Measurements from ENCODE around the gene PBX1.
"Not testable (repeated sequence)": the region's sequence is repeated elsewhere in the genome, so short reads cannot be mapped to it uniquely, and the experiment has no call there.

The PBX1 gene

DNA sequence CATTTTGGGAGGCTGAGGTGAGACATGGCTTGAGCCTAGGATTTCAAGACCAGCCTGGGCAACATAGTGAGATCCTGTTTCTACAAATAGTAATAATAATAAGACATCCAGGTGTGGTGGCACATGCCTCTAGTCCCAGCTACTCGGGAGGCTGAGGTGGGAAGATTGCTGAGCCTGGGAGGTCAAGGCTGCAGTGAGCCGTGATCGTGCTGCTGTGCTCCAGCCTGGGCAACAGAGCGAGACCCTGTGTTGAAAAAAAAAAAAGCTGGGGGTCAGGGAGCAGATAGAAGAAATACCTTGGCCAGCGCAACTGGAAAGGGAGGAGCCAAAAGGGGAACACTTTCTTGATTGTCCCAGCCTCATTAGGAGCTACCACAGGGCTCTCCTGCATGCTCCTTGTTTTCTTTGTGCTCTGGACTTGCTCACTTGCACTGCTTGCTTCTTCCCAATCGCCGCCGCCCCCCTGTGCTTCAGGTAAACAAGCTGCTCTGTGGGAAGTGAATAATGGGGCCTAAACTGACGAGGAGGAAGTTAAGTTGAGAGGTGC lies 31.1 kb downstream of the PBX1 start:
- DNase-seq (ENCODE audit: low read depth): no peak

DNA sequence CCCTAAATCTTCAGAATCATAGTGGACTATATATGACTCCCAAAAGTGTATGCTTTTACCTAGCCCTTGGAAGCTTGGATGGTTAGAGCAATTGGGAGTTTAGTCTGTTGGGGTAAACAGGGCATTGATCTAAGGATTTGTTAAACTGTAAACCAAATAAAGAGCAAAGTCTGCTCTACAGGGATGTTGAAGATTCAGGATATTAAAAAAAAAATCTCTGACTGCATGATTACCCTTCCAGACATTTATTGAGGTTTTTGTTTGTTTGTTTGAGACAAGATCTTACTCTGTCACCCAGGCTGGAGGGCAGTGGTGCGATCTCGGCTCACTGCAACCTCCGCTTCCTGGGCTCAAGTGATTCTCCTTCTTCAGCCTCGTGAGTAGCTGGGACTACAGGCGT lies 31.6 kb downstream of the PBX1 start:
- DNase-seq (ENCODE audit: low read depth): no peak

DNA sequence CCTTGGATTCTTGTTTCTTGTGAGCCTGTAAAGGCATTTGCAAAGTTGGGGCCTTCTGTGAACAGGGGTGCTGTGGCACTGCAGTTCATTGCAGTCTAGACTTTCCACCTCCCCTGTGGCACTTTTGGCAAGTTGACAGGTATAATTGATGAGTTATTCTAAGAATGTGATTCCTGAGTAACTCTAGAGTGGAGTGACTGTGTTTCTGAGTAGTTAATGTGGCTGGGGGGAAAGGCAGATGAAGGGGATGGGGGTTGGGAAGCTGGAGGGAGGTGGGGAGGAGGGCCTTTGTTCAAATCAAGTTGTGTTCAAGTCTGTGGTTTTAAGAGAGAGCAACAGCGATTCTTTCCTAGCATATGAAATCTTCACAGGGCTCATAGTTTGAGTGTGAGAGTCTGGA lies 32.9 kb downstream of the PBX1 start:
- DNase-seq (ENCODE audit: low read depth): peak; percentile 53

DNA sequence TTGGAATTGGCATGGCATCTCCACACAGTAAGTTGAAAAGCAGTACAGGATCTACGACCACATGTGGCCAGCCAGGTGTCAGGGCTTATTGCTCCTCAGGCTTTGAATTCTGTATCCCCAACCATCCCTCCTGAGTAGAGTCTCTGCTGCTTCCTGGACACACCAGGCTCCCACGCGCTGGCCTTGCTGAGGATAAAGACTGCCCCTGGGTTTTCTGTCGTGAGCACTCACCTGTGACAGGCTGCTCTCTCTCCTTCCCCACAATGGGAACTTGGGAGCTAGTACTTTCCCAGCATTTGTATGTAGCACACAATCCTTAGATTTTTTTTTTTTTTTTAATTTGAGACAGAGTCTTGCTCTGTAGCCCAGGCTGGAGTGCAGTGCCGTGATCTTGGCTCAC lies 33.6 kb downstream of the PBX1 start:
- DNase-seq (ENCODE audit: low read depth): no peak

DNA sequence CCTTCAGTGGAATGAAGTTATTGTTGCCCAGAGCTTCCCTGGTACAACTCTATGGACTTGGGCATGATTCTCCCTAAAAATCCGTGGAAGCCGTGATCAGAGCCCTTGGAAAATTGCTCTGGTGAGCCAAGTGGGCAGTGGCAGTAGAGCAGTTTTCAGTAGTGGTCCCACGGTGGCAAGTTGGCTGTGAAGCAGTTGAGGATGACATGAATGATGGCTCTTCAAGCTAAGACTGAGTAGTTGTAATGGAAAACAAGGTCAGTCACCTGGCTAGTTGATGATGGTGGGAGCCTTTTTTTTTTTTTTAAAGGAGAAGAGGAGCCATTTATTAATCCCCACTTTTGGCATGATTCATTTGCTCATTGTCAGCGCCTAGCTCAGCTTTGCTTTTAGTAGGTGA lies 36.2 kb downstream of the PBX1 start:
- no peak for DNase-seq (ENCODE audit: low read depth)

DNA sequence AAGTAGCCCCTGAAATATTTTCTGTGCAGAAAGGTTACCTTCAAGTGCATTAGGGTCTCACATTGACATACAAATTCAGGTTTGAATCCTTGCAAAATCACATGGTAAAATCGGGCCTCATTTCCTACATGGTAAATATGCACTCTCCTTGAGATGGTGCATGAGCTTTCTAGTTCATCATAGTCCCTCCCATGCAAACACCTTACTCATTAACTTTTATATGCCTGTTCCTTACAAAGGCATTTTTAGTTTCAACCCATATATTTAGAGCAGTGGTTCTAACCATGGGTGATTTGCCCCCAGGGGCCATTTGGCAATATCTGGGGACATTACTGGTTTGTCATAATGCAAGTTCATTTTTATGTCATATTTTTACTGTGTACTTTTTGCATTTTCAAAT lies 37.2 kb downstream of the PBX1 start:
- DNase-seq (ENCODE audit: low read depth): no peak

DNA sequence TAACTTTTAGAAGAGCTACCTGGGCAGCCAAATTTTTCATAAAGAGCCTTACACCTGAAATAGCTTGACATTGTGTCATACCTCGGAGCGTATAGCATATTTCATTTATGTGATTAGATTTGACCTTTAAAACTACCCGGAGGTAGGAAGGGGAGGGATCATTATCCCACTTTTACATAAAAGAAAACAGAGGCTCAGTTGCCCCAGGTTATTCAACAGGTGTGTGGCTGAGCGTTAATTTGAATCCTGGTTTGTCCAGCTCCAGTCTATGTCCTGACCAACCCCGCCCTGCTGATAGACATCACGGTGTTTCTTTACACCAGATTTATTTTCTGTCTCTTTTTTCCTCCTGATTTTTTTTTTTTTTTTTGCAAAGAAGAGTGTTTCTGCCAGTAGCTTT lies 39.7 kb downstream of the PBX1 start:
- no peak for DNase-seq (ENCODE audit: low read depth)

DNA sequence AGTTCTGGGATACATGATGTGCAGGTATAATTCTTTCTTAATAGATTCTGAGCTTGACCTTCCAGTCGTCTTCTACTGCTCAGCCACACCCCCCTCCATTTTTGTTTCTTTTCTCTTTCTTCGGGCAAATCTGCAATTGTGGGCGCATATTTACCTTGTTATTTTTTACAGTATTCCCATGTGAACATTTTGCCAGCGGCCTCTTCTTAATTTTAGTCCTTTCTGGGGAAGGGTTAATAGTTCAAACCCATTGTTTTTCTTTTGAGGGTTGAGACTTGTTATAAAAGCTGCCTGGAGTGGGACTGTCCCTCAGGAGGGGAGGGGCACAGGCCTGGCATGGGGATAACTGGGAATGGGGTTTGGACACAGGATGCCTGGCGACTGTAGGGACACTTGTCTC lies 40.3 kb downstream of the PBX1 start:
- DNase-seq (ENCODE audit: low read depth): no peak

DNA sequence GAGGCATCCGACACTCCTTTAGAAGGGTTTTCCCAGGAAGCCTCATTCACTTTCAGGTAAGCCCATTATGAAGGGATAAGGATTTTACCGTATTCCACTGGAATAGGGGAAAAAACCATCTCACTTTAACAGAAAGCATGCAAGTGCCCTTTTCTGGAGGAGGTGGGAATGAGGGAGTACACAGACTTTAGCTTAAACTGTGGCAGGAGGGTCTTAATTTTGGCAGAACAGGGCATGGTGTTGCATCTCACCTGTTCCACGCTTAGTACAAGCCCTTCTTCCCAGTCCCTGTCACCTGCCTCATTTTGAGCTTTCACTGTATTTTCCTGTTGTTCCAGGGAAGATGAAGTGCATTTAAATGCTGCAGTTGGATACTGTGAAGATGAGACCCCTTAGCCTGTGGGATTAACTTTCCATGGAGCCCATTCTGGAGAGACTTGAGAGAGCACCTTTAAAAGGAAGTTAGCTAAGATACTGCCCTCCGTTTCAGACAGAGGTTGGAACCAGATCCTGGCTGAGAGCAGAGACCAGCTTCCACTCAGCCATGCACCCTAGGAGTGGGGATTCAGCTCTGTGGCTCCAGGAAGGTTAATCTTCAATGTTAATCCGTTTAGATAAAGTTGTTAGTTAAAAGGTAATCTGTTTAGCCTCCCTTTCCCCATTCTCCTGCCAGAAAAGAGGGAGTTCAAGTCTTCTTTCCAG lies 42.6 kb downstream of the PBX1 start:
- DNase-seq (ENCODE audit: low read depth): no peak

DNA sequence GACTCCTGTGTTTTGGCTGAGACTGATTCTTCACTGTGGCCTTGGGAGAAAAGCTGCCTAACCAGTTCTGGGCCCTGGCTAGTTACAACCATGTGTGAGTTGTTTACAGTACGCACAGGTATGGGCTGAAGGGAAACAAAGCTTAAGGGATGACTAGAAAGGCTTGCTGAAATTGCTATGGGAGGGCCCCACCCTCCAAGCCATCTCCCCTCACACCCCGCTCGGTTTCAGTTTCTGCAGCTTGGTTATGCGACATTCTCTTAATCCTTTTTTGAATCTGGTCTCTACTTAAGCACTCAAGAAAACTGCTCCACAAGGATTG lies 43.1 kb downstream of the PBX1 start:
- no peak for DNase-seq (ENCODE audit: low read depth)

DNA sequence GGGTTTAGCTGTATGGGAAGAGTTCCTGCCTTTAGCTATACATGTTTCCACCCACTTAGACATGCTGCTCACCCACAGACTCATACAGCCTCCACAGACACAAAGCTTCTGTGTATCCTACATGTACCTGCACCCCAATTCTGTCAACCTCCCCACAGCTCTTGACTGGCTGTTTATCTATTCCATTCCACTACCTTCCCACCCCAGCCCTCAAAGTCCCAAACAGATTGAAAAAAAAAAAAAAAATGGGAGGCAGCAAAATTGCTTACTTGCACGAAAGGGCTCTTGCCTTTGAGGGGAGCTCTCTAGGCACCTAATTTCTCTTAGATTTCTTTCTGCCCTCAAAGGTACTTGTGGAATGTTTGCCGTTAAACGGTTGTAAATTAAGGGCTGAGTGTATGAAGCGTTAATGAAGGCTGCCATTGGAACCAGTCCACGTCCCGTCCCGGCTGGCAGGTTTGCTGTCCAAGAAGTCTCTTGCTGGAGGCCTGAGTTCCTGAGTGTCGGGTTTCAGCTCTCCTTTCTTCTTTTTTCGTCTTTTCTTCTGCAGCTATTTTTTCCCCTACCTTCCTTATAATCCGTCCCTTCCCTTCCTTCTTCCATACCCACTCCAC lies 43.6 kb downstream of the PBX1 start:
- DNase-seq (ENCODE audit: low read depth): peak; percentile 70

DNA sequence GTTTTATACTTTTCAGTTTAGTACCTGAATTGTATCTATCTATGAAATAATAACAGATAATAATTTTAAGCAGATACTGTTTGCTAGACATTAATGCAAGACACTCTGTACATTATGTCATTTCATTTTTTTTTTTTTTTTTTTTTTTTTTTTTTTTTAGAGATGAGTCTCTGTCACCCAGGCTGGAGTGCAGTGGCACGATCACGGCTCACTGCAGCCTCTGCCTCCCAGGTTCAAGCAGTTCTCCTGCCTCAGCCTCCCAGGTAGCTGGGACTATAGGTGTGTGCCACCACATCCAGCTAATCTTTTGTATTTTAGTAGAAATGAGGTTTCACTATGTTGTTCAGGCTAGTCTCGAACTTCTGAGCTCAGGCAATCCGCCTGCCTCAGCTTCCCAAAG lies 44.8 kb downstream of the PBX1 start:
- not testable (repeated sequence) for DNase-seq (ENCODE audit: low read depth)

DNA sequence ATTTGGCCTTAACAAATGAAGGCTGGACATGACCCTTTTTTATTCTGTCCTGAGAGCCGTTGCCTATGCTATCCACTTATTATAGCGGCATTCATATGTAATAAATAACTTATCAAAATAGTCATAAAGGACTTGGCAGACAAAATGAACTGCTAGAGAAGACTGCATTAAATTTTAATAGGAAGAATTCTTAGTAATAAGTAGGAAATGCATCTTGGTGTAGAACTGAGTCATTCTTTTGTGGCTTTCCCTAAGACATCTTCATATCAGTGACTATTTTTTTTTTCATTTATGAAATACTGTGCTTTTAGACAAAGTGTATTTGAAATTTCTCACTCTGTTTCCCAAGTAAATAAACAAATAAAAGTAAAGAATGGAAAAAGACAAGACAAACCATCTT lies 45.6 kb downstream of the PBX1 start:
- peak; percentile 75 for DNase-seq (ENCODE audit: low read depth)

DNA sequence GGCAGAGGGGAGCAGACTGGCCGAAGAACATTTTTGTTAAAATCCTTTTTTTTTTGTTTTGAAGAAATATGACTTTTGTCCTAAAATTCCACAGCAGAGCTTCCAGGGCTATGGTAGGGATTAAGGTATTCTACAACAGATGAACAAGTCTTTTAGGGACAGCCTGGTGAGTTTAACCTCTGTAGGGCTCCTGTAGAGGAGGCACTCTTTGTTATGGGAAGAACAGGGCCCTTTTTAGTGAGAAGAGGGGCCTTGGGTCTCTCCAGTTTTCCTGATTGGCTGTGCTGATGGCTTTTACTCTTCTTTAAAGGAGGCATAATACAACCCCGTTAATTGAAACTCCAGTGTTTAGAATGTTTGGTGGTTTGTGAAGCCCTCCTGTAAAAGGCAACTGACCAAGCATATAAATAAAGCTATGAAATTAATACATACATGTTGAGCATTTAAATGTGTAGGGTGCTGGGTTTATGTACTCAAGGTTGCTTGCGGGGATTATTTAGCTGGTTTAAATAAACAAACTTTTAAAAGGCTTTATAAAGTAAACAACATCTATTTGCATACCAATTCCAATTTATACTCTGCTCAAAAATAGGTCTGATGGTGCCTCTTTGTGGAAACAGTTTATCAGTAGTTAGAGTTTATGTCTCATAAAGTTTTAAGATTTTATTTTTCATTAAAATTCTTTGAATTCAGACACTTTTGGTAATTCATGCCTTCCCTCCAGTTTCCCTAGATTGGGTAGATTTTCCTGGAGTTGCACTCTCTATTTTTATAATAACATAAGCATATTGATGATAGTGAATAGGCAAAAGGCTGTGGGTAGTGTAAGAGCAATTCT lies 46.5 kb downstream of the PBX1 start:
- no peak for DNase-seq (ENCODE audit: low read depth)

DNA sequence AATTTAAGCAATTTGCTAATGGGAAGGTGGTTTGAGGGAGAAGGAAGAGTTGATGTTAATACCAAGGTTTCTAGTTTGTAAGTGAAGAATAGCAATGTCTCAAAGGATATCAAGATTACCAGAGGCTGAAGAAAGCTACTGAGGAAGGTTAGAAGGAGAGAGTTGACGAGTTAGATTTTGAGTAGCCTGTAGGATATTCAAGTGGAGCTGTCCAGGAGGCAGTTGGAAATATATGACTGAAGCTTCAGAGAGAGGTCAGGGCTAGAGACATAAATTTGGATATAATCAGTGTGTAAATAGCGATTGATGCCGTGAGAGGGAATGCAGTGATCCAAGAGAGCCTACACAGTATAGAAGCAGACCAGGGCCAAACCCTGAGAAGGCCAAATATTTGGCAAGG lies 48.4 kb downstream of the PBX1 start:
- DNase-seq (ENCODE audit: low read depth): no peak

DNA sequence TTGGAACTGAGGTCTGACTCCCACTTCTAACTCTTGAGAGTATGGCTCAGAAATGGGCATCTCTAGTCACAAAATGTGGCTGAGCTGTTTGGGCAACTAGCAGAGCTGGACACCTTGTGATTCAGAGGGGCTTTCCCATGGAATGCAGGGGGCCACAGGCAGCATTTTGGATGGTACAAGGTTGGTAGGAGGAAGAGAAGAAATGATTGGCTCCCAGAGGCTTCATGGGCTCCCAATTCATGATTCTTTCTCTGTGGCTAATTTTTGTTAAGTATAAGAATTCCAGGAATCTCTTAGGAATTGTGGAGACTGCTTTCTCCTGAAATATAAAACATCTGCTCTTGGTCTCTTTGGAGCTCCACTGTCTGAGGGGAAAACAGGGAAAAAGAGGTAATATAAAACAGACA lies 49.7 kb downstream of the PBX1 start:
- DNase-seq (ENCODE audit: low read depth): no peak

DNA sequence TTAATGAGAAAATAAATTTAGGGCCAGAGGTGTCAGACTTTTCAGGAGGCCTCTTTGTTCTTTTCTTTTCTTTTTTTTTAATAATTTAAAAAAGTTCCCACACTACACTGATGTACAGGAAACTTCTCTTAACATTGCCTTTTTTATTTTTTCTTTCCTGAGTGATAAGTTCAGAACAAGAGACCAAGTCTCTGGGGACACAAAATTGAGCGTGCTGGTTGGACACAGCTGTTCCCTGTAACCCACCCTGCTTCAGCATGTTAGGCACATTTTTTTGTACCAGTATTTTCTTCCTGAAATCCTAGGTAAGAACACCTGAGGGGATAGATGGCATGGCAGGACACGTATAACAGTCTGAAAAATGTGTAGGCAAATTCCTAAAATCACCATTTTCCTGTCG lies 50.1 kb downstream of the PBX1 start:
- no peak for DNase-seq (ENCODE audit: low read depth)

DNA sequence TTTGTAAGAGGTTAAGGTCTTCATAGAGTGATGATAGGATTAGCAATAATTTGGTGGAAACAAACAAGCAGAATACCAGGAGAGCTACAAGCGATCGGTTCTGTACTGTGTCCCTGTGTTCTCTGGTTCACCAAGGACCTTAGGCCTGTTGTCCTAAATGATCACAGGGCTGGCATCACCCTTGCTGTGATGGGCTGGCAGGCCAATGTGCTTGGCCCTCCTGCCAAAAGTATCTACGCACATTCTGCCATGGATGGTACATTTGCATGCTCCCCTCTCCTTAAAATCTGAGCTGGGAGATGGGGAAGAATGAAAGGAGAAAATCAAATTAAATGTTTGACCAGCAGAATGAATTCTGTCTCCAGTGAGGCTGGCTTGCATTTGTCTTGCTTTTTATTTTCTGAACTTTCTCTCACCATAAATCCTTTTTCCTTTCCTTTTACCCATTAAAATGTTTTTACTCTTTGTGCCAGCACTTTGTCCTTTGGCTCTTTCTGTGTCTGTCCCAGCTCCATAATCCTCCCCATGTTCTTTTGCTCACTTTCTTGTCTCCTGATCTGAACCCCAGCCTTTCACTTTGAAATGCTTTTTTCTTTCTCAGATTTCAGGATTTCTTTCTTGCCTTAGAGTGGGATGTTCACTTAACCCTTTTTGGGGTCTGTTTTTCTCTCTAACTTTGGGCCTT lies 51.7 kb downstream of the PBX1 start:
- no peak for DNase-seq (ENCODE audit: low read depth)

DNA sequence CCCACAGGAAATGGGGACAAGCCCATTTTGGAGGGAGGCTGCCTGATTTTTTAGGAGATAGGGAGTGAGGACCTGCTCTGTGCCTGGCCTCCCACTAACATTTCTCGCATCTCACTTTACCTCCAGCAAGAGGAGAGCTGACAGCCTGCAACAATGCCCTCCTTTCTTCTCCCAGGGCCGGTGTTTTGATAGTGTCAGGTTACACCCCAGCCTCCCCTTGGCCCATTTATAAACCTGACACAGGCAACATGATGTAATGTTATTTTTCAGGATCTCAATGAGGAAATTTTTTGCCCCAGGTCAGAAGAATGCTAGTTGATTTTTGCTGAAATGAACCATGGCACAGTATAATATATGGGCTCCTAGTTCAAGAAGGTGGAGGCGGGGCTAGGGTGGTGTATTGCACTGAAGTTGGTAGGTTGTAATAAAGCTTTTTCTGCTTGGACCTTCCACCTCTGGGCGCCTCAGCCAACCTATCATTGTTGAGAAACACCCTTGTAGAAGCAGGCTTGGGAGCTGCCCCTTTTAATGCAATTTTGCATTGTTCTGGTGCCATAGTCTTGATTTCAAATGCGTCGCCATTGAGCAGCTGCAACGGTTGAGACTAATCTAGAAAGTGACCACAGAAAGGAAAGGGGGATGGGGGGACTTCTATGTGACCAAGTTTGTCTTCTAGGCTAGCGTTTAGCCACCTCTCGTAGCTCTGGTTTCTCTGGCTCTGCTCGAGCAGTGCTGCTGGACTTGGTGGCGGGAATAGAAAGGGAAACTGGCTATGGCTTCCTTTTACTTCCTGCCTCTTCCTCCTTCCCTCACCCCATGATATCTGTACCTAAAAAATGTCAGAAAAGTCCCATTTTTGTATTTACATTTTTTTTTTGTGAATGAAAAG lies 53.0 kb downstream of the PBX1 start:
- peak; percentile 93 for DNase-seq (ENCODE audit: low read depth)

DNA sequence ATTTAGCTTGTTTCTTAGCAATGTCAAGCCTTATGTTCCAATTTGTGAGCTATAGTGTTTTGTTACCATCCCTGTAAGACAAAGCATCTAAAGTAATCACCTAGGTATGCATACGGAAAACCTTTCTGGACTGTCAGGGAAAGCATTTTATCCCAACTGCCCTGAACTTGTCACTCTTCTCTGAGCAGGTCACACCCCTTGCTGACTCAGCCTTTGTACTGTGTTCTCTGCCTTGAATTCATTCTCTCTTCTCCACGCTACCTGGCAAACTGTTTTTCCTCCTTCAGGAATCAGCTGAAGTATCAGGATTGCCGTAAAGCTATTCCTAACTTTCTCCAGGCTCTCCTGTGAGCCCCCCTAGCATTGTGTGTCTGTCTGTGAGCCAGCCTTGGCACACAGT lies 54.2 kb downstream of the PBX1 start:
- DNase-seq (ENCODE audit: low read depth): peak; percentile 48

DNA sequence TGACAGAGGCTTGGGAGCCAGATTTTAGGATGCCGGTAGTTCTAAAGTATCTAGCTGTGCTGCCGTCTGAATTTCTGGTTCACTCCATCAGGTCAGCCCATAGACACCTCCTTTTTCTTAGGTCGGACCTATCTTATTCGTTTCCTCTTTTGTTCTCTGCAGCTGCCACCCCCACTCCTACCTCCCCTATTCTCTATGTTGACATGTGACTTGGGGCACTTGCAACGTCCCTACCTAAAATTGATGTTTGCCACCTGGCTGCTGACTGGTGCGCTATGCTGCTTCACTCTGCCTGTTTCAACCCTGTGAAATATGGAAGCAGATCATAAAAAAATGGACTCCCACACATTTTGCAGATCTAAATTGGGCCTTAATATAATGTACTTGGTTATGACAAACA lies 55.3 kb downstream of the PBX1 start:
- no peak for DNase-seq (ENCODE audit: low read depth)
